ENCODE results near the gene JCHAIN. TPM values are rescaled to one million over a fixed set of nuclear protein-coding genes. Genes with fewer than 3 reads are reported as not detected.

Gene JCHAIN
- total and polyA plus RNA-seq, 2 of the 8 experiments (the other 6 are each of a cell fraction or from before 2014, with no cell fraction given) = not detected

DNA sequence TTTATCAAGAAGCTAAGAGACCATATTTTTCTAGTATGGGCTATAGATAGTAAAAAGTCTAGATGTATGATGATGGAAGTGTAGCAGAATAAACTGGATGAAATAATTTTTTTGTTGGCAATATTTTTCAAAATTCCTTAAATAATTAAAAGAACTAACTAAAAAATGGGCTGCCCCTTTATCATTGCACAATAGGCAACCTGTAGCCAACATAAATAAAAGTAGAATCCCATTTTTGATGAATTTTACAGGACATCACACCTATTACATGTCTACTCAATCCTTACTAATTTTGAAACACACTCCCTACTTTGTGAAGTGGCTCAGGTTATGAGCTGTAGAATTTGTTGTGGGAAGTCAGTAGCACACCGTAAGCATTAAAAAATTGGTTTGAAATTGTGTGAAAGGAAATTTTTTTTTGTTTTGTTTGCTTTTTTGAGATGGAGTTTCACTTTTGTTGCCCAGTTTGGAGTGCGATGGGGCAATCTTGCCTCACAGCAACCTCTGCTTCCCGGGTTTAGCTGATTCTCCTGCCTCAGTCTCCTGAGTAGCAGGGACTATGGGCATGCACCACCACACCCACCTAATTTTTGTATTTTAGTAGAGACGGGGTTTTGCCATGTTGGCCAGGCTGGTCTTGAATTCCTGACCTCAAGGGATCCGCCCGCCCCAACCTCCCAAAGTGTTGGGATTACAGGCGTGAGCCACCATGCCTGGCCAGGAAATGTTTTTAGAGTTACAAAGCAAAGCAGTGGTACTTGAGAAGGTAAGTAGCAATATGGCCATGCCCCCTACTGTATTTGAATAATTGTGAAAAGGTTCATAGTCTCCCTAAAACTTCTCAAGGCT is 46.5 kb upstream of the JCHAIN start:
- H3K14ac ChIP-seq (ENCODE audit: insufficient read length) = no peak overlapping the region
- H2AK5ac ChIP-seq (ENCODE audit: low read depth, low read length) = no peak overlapping the region
- H3K79me1 ChIP-seq (ENCODE audit: low read depth, low read length) = no peaks in the 10 kb centered on the region; the same call in 1 of the 2 replicates
- H3K56ac ChIP-seq (replicated peaks; ENCODE audit: insufficient read length, low read depth, low read length) = no peak overlapping the region
- peaks cover 0 to 9% (median 5%) of the 10 kb centered on the region in 4 experiments; a peak in 4 of 7 replicates for H3K4me1 ChIP-seq (replicated peaks in 1 of 4; ENCODE audit: control insufficient read depth in 3 of 4, insufficient read depth in 4 of 4, low read length in 3 of 4)
- no peaks in the 10 kb centered on the region for H3K36me3 ChIP-seq (ENCODE audit: control insufficient read depth in 2 of 4, insufficient read depth in 4 of 4, low read length in 3 of 4)
- no peak overlapping the region for H2BK20ac ChIP-seq (ENCODE audit: low read length)
- H3K18ac ChIP-seq (ENCODE audit: extremely low read depth, low read length) = no peak overlapping the region
- no peak overlapping the region for H3K4me2 ChIP-seq (ENCODE audit: insufficient read depth in 1 of 2, low read depth in 2 of 2, low read length in 2 of 2)
- WGBS, 2 experiments (ENCODE audit: extremely low coverage in 1 of 2, insufficient coverage in 1 of 2, insufficient read length in 1 of 2, insufficient replicate concordance in 2 of 2, low coverage in 1 of 2, low lambda C conversion rate in 2 of 2, missing lambda C conversion rate in 1 of 2) = 88 to 100% methylated on average over 1 to 7 of the region's 7 CpGs
- H4K20me1 ChIP-seq (replicated peaks in 1 of 2; ENCODE audit: control insufficient read depth in 1 of 2, insufficient read depth in 2 of 2, low read length in 2 of 2) = peaks cover 0 to 2% of the 10 kb centered on the region in 2 experiments
- H2AFZ ChIP-seq (ENCODE audit: low read length) = no peak overlapping the region
- H3K23ac ChIP-seq (ENCODE audit: insufficient read length) = no peak overlapping the region
- H3K4ac ChIP-seq (replicated peaks; ENCODE audit: insufficient read length, low read depth, low read length) = no peak overlapping the region
- peaks cover 0 to 53% of the 10 kb centered on the region in 2 experiments; a peak in 2 of 4 replicates for H3K79me2 ChIP-seq (ENCODE audit: control insufficient read depth in 1 of 2, insufficient read depth in 2 of 2, low read length in 2 of 2)
- no peak for FAIRE-seq
- H2BK12ac ChIP-seq (ENCODE audit: low read depth, low read length) = no peak overlapping the region
- POLR2A ChIA-PET (ENCODE audit: partially characterized antibody) = interaction anchor here (0.6 to 1.0 kb wide), 2 partner anchors 8 to 119 kb away, joined by 3 to 4 read pairs; no protein-coding TSS in a partner anchor
- H4K8ac ChIP-seq (ENCODE audit: extremely low read depth, insufficient read depth, low read length) = no peak overlapping the region
- H3K27me3 ChIP-seq (replicated peaks in 1 of 4; ENCODE audit: control insufficient read depth in 3 of 4, extremely low read depth in 1 of 4, insufficient read depth in 3 of 4, low read length in 3 of 4) = no peaks in the 10 kb centered on the region
- no peak overlapping the region for H4K91ac ChIP-seq (replicated peaks; ENCODE audit: insufficient read length, low read length)
- H4K5ac ChIP-seq (ENCODE audit: insufficient read length, low read depth, low read length) = no peak overlapping the region
- H2BK15ac ChIP-seq (ENCODE audit: low read length) = no peak overlapping the region
- CTCF ChIA-PET (ENCODE audit: partially characterized antibody) = interaction anchor here (1.2 to 1.6 kb wide), 2 partner anchors 9 to 23 kb away, joined by 3 to 7 read pairs; partner anchors contain the start of gene RUFY3
- no peak overlapping the region; the same call in 1 of the 2 replicates for H2BK5ac ChIP-seq (ENCODE audit: low read depth, low read length)
- no peak overlapping the region for H3K4me3 ChIP-seq (ENCODE audit: extremely low read depth in 1 of 4, insufficient read depth in 2 of 4, low read depth in 3 of 4, low read length in 4 of 4)
- H2BK120ac ChIP-seq (replicated peaks; ENCODE audit: low read depth, low read length) = no peak overlapping the region
- H3K27ac ChIP-seq (ENCODE audit: low read depth, low read length) = no peak overlapping the region
- no peak overlapping the region for H3K9ac ChIP-seq (replicated peaks in 1 of 4; ENCODE audit: extremely low read depth in 1 of 4, low read depth in 3 of 4, low read length in 3 of 4)
- no peaks in the 10 kb centered on the region for H3K23me2 ChIP-seq (ENCODE audit: low read depth, low read length)
- H3K9me3 ChIP-seq (ENCODE audit: insufficient read depth in 2 of 2, low read depth in 1 of 2, low read length in 1 of 2) = no peaks in the 10 kb centered on the region
- DNase-seq (ENCODE audit: low read depth in 1 of 2, low spot score in 2 of 2) = no peak
- no peak for TF ChIP-seq GABPA (IDR thresholded peaks at IDR 0.05; ENCODE audit: borderline replicate concordance, insufficient read depth, low read length)
- TF ChIP-seq, protein P1, sequence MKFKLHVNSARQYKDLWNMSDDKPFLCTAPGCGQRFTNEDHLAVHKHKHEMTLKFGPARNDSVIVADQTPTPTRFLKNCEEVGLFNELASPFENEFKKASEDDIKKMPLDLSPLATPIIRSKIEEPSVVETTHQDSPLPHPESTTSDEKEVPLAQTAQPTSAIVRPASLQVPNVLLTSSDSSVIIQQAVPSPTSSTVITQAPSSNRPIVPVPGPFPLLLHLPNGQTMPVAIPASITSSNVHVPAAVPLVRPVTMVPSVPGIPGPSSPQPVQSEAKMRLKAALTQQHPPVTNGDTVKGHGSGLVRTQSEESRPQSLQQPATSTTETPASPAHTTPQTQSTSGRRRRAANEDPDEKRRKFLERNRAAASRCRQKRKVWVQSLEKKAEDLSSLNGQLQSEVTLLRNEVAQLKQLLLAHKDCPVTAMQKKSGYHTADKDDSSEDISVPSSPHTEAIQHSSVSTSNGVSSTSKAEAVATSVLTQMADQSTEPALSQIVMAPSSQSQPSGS (IDR thresholded peaks at IDR 0.05; ENCODE audit: low read length) = no peak
- TF ChIP-seq CBX8 (IDR thresholded peaks at IDR 0.05; ENCODE audit: borderline replicate concordance, low read depth, low read length) = no peak
- no peak for TF ChIP-seq SUZ12 (IDR thresholded peaks at IDR 0.05; ENCODE audit: low read length)
- no peak for TF ChIP-seq YY1 (IDR thresholded peaks at IDR 0.05; ENCODE audit: low read depth, low read length)
- no peak for TF ChIP-seq TAF7 (optimal IDR thresholded peaks at IDR 0.05; ENCODE audit: borderline replicate concordance, low read depth, low read length)
- TF ChIP-seq RXRA (IDR thresholded peaks at IDR 0.05; ENCODE audit: insufficient read depth, low read depth, low read length) = no peak
- TF ChIP-seq SRF (IDR thresholded peaks at IDR 0.05; ENCODE audit: low read depth, low read length) = no peak
- no peak for TF ChIP-seq ATF3 (IDR thresholded peaks at IDR 0.05; ENCODE audit: insufficient read depth, low read depth, low read length)

Data from H1 (cell line).